ENCODE data around the gene SPCS3. TPM values are rescaled to one million over a fixed set of nuclear protein-coding genes. Genes with fewer than 3 reads are reported as not detected.

SPCS3 gene
- total and polyA plus RNA-seq, 2 of the 13 experiments (the other 11 are each of a cell fraction or from before 2014, with no cell fraction given): 26.3 to 57.0 TPM

DNA sequence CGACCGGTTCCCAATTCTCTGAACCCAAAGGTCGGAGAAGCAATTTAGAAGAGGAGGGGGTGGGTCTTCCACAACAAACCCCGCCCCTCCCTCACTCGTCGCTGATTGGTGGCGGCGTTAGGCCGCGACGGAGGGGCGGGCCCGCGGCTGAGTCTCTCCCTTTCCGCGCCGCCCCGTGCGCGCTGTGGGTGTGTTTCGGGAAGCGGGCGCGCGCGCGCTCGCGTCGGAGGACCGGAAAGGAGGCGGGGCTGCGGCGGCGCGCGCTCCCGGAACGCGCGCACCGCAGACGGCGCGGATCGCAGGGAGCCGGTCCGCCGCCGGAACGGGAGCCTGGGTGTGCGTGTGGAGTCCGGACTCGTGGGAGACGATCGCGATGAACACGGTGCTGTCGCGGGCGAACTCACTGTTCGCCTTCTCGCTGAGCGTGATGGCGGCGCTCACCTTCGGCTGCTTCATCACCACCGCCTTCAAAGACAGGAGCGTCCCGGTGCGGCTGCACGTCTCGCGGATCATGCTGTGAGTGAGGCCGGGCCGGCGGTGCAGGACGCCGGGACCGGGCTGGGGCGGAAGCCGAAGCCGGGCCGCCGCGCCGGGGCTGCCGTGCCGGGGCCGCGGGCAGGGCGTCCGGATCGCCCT lies at the start of gene SPCS3 (continued):
- 0 out of 4 replicates have a peak, but pooled peaks of 1 of the 2 experiments have one; percentile 17 for TF ChIP-seq KLF16 (CRISPR knock-in tag; IDR thresholded peaks at IDR 0.05)
- no peak for TF ChIP-seq NRL (CRISPR knock-in tag; IDR thresholded peaks at IDR 0.05; ENCODE audit: borderline replicate concordance)
- TF ChIP-seq KDM5A (IDR thresholded peaks at IDR 0.05; ENCODE audit: borderline replicate concordance, low read length): peak; percentile 71; the same call in 1 of the 2 replicates
- no peak for TF ChIP-seq ZFP36L2 (CRISPR knock-in tag; IDR thresholded peaks at IDR 0.05)
- no peak for TF ChIP-seq U2AF2 (IDR thresholded peaks at IDR 0.05; ENCODE audit: low read depth, low read length)
- peak; percentile 54 for TF ChIP-seq ETV5 (CRISPR knock-in tag; IDR thresholded peaks at IDR 0.05; ENCODE audit: borderline replicate concordance)
- no peak for TF ChIP-seq ZKSCAN1 (IDR thresholded peaks at IDR 0.05; ENCODE audit: low read length)
- no peak for TF ChIP-seq ZNF543 (CRISPR knock-in tag; IDR thresholded peaks at IDR 0.05)
- no peak for TF ChIP-seq FOXM1 (CRISPR knock-in tag; IDR thresholded peaks at IDR 0.05)
- TF ChIP-seq ZNF446 (CRISPR knock-in tag; IDR thresholded peaks at IDR 0.05): no peak
- TF ChIP-seq NFYB (CRISPR knock-in tag; IDR thresholded peaks at IDR 0.05): peak; percentile 83
- TF ChIP-seq, protein P1, sequence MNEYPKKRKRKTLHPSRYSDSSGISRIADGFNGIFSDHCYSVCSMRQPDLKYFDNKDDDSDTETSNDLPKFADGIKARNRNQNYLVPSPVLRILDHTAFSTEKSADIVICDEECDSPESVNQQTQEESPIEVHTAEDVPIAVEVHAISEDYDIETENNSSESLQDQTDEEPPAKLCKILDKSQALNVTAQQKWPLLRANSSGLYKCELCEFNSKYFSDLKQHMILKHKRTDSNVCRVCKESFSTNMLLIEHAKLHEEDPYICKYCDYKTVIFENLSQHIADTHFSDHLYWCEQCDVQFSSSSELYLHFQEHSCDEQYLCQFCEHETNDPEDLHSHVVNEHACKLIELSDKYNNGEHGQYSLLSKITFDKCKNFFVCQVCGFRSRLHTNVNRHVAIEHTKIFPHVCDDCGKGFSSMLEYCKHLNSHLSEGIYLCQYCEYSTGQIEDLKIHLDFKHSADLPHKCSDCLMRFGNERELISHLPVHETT (CRISPR knock-in tag; conservative IDR thresholded peaks at IDR 0.05): no peak; the same call in 1 of the 2 replicates

DNA sequence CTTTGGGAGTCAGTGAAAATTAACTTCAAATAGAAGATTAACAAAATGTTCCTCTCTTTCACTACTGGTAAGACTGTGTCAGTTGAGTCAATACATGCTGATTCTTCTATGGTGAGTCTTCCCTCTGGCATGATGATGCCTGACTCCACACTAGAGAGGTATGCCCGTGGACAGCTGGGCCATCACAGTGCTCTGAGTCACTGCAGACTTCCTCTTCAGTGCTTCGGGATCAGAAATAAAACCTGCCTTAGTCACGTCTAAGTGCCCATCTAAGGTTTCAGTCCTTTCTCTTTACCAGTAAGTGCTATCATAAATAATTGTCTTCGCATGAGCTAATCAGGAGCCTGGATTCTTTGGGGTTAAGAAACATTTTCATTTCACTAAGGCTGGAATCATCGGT lies 49.1 kb upstream of the SPCS3 start:
- no peak; the same call in 2 of the 3 replicates for ATAC-seq
- BruUV-seq (replicated peaks): no TSS peak
- Histone ChIP-seq H3K9me3 (ENCODE audit: low read length) (no peaks in the 10 kb centered on the region), H3K79me2 (ENCODE audit: insufficient read depth, low read length) (no peaks in the 10 kb centered on the region), H2AFZ (ENCODE audit: low read length) (no peak overlapping the region), H4K20me1 (ENCODE audit: insufficient read depth, low read length) (no peaks in the 10 kb centered on the region), H3K4me2 (ENCODE audit: low read depth, low read length) (no peak overlapping the region), H3K27me3 (ENCODE audit: control insufficient read depth in 1 of 2, insufficient read depth in 2 of 2, low read length in 2 of 2) (no peaks in the 10 kb centered on the region; a peak in 2 of 5 replicates), H3K4me3 (replicated peaks in 1 of 3; ENCODE audit: insufficient read depth in 1 of 3, low read depth in 2 of 3, low read length in 3 of 3) (no peak overlapping the region), H3K9ac (ENCODE audit: insufficient read depth, low read depth, low read length) (no peak overlapping the region), H3K4me1 (ENCODE audit: insufficient read depth, low read length) (no peaks in the 10 kb centered on the region), H3K27ac (ENCODE audit: extremely low read length, insufficient read depth, low read length) (no peak overlapping the region), H3K36me3 (replicated peaks in 1 of 2; ENCODE audit: control insufficient read depth in 1 of 2, insufficient read depth in 2 of 2, low read length in 2 of 2) (no peaks in the 10 kb centered on the region)
- DNase-seq (ENCODE audit: low spot score): peak; percentile 20
- CTCF ChIA-PET (ENCODE audit: low intra/inter-chr PET ratio, low total read pairs): no interaction called here
- in situ Hi-C loops (cut with HindIII; ENCODE audit: extremely low pct_ligation_motif_present, low pct_unique_long_range_greater_than_20kb) (no loop called here), intact Hi-C loops (cut with micrococcal nuclease; ENCODE audit: unreplicated experiment) (no loop called here)
- WGBS (ENCODE audit: low lambda C conversion rate): 12% methylated on average over 5 of the region's 5 CpGs
- POLR2A ChIA-PET: no interaction called here
- no peak for TF ChIP-seq KAT7 (CRISPR knock-in tag; IDR thresholded peaks at IDR 0.05; ENCODE audit: borderline replicate concordance)
- TF ChIP-seq ZSCAN12 (CRISPR knock-in tag; IDR thresholded peaks at IDR 0.05): no peak
- TF ChIP-seq FOSL2 (CRISPR knock-in tag; IDR thresholded peaks at IDR 0.05): 0 out of 2 replicates have a peak, but pooled peaks have one; percentile 14
- no peak for FAIRE-seq

Measured in HepG2 (cell line).